ENCODE data around the gene THEM5. TPM values are rescaled to one million over a fixed set of nuclear protein-coding genes. Genes with fewer than 3 reads are reported as not detected.

Gene THEM5
- total and polyA plus RNA-seq, 10 of the 15 experiments (the other 5 are each of a cell fraction or from before 2014, with no cell fraction given): 0.16 TPM; not detected in 9

- WGBS (ENCODE audit: insufficient coverage, insufficient replicate concordance, low lambda C conversion rate, missing lambda C conversion rate): 53% methylated on average over 5 of the region's 5 CpGs
- H3K9me3 ChIP-seq (replicated peaks; ENCODE audit: control insufficient read depth, insufficient read depth, low read length): no peaks in the 10 kb centered on the region
- H3K79me2 ChIP-seq (ENCODE audit: control insufficient read depth, insufficient read depth, low read length): no peaks in the 10 kb centered on the region
- TF ChIP-seq ZNF384 (IDR thresholded peaks at IDR 0.05; ENCODE audit: borderline replicate concordance, low read depth, low read length) (no peak), USF1 (IDR thresholded peaks at IDR 0.05; ENCODE audit: borderline replicate concordance, extremely low read length, insufficient read depth, low read depth, low read length) (no peak), IKZF1 (conservative IDR thresholded peaks at IDR 0.05) (no peak), CBFB (IDR thresholded peaks at IDR 0.05; ENCODE audit: low read depth) (no peak), E2F8 (IDR thresholded peaks at IDR 0.05; ENCODE audit: low read depth, partially characterized antibody) (no peak), CREB1 (IDR thresholded peaks at IDR 0.05; ENCODE audit: low read depth) (no peak), ESRRA (IDR thresholded peaks at IDR 0.05; ENCODE audit: low read length) (no peak), TCF7 (IDR thresholded peaks at IDR 0.05; ENCODE audit: borderline replicate concordance) (no peak), WRNIP1 (IDR thresholded peaks at IDR 0.05; ENCODE audit: borderline replicate concordance, low read depth, low read length) (no peak), ZBTB40 (IDR thresholded peaks at IDR 0.05; ENCODE audit: borderline replicate concordance) (no peak), KDM1A (IDR thresholded peaks at IDR 0.05; ENCODE audit: borderline replicate concordance) (no peak)
- H2AFZ ChIP-seq (ENCODE audit: control insufficient read depth, low read depth, low read length): no peak overlapping the region
- H3K4me1 ChIP-seq (ENCODE audit: control insufficient read depth, insufficient read depth, low read length): peaks cover 6% of the 10 kb centered on the region; the same call in 1 of the 2 replicates
- BruUV-seq (replicated peaks): no TSS peak
- no peaks in the 10 kb centered on the region for H3K36me3 ChIP-seq (ENCODE audit: control insufficient read depth in 2 of 2, insufficient read depth in 2 of 2, low read length in 1 of 2)
- H4K20me1 ChIP-seq (ENCODE audit: control insufficient read depth, insufficient read depth): no peaks in the 10 kb centered on the region
- CTCF ChIA-PET: no interaction called here
- no peak overlapping the region for H3K27ac ChIP-seq (ENCODE audit: control insufficient read depth, insufficient read depth)
- intact Hi-C loops (cut with micrococcal nuclease; ENCODE audit: unreplicated experiment) (no loop called here), in situ Hi-C loops (cut with MboI) (no loop called here)
- RAD21 ChIA-PET (ENCODE audit: unreplicated experiment): no interaction called here
- no peak for ATAC-seq
- no peak for FAIRE-seq
- H3K4me3 ChIP-seq: no peak overlapping the region
- H3K9ac ChIP-seq (ENCODE audit: control insufficient read depth, insufficient read depth, low read length): no peak overlapping the region
- peaks cover 0 to 11% of the 10 kb centered on the region in 2 experiments; a peak in 3 of 4 replicates for H3K27me3 ChIP-seq (replicated peaks in 1 of 2; ENCODE audit: control insufficient read depth in 2 of 2, insufficient read depth in 2 of 2, low read length in 1 of 2)
- POLR2A ChIA-PET: interaction anchor here (0.6 kb wide), 1 partner anchor 40 kb away, joined by 3 read pairs; no protein-coding TSS in a partner anchor
- SMC1A ChIA-PET (ENCODE audit: uncharacterized antibody, unreplicated experiment): interaction anchor here (1.4 kb wide), 1 partner anchor 35 kb away, joined by 4 read pairs; no protein-coding TSS in a partner anchor
- no peak for DNase-seq (ENCODE audit: low read depth, low spot score)
- no peak overlapping the region for H3K4me2 ChIP-seq (ENCODE audit: control insufficient read depth, insufficient read depth)
Observed at GRCh38 chr1:151802372-151802771, 51.1 kb downstream of the THEM5 start.

Data from GM12878 (cell line).